HG03565 (cell line): ENCODE results near the gene ITK.
A peak's percentile ranks its signal among the peaks of the same experiment; 100 is the strongest.

Experiments
- ATAC-seq: cut with Tn5 transposase; IDR thresholded peaks from one replicate; pipeline ENCODE4 v1.9.1; 2021; ENCODE audit warnings: mild to moderate bottlenecking, moderate library complexity; ENCODE audit not compliant: unreplicated experiment

Gene ITK

DNA sequence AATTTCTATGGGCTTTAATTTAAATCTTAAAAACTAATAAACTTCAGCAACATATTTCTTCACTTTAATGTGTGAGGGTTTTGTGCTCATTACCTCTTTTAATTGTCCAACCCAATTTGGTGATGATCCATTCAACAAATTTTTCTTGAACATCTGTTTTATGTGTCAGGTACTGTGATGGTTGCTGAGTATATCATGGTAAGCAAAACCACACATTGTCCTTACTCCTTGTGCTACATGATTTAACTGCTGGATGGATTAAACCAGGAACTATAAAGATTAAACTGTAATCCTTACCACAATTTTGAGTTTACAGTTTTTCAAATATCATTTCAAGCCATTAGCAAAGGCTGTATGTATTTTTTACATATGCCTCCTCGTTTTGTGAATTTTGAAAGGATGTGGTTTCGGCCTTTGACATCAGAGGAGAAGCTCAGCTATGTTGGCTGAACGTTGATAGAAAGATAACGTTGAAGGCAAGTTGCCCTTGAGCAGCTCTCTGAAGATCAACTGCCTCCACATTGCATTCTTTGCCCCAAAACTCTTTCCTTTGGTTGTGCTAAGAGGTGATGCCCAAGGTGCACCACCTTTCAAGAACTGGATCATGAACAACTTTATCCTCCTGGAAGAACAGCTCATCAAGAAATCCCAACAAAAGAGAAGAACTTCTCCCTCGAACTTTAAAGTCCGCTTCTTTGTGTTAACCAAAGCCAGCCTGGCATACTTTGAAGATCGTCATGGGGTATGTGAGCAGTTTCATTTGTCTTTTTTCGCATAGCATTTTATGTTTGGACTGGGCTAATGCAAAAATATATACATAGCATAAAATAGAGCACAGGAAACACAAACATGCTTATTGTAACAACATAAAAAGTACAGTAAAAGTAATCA is at the start of gene ITK:
Gene ITK (plus strand): TSS at position 467 of the 891 bp plus-strand sequence. CDS start 138 bp downstream, at position 605.
- ATAC-seq, result no peak

DNA sequence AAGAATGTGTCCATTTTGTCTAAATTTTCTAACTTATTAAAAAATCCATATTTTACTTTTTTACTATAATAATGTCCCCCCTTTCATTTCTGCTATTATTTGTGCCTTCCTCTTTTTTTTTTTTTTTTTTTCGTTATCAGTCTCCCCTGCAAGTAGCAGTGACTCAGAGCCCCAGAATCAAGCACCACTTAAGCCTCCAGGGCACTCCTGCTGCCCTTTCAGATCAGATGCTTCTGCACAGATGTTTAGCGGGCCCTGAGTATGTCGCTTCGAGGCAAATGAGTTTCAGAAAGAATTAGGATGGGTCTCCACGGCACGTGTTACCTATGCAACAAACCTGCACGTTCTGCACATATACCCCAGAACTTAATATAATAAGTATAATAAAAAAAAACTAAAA is 49.7 kb upstream of the ITK start:
- peak; percentile 39 for ATAC-seq

DNA sequence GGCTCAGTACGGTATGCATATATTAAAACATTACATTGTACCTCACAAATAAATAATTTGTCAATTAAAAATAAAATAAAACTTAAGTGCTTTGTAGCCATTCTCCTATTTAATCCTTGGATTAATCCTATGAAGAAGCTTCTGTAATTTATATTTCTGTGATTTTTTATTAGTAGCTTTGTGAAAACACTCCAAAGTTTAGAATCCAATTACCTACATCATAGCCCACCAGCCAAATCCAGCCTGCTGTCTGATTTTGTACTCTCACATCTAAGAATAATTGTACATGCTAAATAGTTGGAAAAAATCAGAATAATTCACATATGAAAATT is 48.4 kb upstream of the ITK start:
- ATAC-seq, result no peak

DNA sequence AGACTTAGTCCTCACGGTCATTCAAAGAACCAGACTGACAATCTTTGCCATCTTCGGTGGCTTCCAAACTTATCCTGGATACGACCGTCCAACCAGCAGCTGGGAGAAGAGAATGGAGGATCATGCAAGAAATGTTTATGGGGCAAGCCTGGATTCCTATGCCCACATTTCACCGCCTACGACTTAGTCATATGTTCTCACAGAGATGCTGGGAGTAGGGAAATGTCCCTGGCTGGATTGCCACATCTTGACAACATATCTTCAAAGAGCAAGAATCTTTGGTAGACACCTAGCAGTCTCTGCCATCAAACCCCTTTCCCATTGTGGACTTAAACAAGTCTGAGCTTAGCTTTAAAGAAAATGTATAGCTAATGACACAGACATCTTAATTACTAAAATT is 42.9 kb upstream of the ITK start:
- no peak for ATAC-seq

DNA sequence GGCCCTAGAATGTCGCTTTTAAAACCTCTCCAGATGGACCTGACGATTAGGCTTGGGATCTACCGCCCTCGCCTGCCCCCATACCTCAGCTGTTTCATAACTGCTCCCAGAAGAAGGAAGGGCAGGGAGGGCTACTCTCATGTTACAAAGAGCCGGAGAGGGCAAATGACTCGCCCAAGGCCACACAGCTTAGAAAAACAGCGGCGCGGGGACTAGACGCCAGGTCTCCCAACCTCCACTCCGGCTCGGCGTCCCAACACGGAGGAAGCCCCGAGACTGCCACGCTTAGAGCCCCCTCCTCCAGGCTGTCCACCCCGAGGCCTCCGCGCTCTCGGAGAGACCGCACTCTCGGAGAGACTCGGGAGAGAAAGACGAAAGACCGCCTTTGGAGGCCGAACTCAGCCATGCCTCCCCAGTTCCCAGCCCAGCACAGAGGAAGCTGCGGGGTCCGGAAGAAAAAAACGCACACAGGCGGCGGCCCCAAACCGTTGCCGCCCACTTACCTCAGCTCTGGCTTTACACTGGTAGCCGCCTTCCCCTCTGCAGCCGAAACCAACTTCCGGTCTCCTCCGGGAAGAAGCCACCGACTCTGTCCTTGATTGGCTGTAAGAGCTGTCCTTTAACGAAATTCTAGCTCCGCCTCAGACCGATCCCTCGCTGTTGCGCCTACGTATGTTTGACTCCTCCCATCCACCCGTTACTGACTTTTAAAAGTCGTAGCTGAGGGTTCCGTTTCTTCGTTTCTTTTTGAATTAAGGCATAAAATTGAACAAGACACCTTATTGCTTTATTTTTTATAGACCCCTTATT is 38.1 kb upstream of the ITK start, which contains the start of gene MED7:
Gene MED7 (minus strand): TSS at position 549 of the 810 bp plus-strand sequence. CDS start 3,434 bp downstream, outside the sequence.
- ATAC-seq, result peak; percentile 99

DNA sequence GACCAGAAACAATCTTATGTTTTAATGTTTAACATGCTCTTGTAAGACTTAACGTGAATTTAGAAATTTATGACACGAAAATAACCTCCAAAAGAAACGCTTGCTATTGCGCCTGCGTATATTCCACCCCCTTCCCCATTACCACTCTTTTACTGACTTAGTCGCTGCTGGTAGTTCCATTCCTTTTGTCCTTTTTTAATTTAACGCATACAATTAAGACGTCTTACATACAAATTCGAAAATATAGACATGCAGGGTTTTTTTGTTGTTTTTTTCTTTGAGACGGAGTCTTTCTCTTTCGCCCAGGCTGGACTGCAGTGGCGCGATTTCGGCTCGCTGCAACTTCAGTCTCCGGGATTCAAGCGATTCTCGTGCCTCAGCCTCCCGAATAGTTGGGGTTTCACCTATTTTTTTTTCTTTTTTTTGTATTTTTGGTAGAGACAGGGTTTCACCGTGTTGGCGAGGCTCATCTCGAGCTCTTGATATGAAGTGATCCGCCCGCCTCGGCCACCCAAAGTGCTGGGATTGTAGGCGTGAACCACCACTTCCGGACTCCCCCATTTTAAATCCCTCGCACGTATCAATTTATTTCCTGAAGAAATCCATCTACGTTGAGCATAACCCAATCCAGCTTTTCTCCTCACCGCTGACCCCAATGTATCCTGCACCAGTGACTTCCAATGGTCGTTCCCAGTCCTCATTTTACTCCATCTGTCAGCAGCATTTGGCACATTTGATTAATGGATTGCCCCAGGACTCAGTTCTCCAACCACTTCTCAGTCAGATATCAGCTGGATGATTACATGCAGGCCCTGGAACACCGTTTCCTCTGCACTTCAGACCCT is 37.3 kb upstream of the ITK start:
- peak; percentile 23 for ATAC-seq

DNA sequence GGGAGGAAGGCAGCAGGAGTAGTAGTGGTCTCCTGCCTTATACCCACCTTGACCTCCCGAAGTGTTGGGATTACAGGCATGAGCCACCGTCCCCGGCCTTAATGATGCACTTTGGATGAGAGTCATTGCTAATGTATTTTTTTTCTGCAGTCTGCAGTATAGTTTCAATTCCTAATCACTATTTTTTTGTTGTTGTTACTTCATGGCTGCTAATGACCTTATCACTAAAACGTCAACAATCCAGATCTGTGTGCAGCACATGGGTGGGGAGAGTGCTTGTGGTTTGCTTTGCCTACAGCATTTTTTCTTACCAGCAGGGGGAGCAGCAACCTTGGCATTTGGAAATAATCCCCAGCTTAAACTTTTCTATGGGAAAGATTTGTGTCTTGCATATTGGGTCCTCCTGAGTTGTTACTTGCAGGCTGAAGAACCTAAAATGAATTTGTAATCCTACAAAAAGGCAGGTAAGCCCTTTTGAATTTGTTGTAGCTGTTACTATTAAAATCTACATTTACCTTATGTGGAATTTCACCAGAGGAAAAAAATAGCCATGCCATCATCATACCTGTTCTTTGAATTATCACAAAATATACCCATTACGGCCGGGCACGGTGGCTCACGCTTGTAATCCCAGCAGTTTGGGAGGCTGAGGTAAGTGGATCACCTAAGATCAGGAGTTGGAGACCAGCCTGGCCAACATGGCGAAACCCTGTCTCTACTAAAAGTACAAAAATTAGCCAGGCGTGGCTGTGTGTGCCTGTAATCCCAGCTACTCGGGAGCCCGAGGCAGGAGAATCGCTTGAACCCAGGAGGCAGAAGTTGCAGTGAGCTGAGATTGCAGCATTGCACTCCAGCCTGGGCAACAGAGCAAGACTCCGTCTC is 31.7 kb upstream of the ITK start:
- ATAC-seq, result peak; percentile 48

DNA sequence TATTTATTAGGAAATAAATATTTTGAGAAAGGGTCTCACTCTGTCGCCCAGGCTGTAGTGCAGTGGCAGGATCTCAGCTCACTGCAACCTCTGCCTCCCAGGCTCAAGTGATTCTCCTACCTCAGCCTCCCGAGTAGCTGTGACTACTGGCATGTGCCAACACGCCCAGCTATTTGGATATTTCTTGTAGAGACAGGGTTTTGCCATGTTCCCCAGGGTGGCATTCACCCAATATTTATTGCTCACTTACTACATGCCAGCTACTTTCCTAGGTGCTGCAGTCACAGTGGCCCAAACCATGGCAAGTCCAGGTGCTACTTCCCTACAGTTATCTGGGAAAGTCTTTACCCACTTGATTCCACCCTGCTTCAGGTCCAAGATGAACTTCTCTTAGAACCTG is 29.6 kb upstream of the ITK start:
- no peak for ATAC-seq

DNA sequence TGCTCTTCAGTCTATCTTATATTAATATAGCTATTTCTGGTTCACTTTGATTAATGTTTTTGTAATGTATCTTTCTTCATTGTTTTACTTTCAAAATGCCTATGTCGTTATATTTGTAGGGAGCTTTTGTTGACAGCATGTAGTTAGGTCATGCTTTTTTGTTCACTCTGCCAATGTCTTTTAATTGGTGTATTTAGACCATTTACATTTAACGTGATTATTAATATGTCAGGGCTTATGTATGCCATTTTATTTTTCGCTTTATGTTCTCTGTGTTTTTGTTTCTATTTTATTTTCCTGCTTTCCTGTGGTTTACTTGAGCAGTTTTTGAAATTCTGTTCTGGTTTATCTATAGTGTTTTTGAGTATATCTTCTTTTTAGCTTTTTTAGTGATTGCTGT is 25.3 kb upstream of the ITK start:
- ATAC-seq, result no peak

DNA sequence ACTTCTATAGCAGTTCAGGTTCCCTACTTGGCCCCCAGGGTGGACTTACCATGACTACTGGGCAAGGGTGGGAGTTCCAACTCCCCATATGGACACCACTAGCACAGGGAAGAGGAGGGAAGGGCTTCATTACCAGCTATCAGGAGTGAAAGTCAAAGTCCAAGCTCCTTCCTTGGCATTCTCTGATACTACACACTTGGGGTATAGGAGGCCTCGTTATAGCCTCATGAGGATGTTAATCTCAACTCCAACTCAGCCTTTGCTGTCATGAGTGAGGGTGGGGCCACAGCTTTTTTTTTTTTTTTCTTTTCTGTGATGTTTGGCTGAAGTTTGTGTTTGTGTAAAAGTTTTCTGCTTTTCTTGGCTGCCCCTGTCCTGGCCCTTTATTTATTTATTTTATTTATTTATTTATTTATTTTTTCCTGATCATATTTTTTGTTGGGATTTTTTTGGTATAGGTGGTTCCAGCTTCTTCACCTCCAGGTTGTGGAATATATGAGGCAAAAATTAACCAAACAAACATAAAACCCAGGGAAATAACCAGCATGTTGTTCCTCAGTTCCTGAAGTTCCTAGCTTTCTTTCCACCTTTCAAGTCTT is 23.2 kb upstream of the ITK start:
- no peak for ATAC-seq

DNA sequence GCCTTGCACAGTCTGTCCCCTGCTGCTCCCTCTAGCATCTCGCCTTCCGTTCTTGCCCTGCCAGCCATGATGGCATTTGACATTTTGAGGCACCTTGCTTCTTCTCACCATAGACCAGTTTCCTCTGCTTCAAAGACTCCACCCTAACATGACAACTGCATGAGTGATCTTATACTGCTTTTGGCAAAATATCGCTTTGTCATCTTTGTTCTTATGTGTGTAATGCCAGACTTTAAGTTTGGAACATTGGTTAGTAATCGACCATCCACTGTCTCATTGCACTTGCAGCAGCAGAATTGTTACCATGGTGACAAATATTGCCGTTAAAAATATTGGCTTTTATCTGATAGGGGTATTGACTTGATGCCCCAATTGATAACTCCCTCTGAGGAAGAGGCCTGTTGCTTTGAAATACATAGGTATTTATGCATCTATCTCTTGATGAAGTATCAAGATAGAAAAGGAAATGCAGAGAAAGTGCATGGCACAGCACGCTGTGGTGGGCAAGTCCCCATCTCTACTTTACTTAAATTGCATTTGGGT is 21.4 kb upstream of the ITK start:
- ATAC-seq, result no peak

DNA sequence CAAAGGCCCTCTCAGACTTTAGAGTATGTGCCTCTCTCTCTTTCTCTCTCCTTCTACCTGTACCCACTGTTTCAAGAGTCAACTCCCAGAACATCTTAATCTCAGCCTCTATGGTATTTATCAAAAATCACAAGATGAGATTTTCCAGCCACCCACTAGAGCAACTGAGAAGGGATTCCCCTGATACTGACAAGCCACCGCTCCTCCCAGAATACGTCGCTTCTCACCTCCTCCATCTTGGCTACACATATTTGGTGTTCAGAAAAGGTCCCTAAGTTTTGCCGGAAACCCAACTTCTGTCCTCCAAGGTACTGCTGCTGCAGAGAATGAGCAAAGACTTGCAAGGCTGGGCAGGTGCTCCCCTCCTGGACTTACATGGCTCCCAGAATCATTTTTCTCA is 20.6 kb upstream of the ITK start:
- no peak for ATAC-seq

DNA sequence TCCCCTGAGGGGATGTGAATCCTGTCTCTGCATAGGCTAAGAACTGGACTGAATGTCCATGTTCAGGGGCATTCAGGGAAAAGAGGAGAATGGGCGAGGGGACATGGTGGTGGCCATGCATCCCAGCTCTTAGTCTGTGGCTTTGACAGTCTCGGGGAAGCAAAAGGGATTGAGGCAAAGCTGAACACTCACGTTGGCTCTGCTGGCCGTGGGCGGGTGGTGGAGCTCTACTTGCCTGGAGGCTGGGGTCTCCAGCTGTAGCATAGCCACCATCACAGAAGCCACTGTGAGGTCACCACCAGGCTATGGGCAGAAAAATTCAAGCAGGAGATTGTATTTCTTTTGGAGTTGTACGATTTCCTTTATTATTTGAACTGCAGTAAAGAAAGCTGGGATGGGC is 18.6 kb upstream of the ITK start:
- ATAC-seq, result no peak

DNA sequence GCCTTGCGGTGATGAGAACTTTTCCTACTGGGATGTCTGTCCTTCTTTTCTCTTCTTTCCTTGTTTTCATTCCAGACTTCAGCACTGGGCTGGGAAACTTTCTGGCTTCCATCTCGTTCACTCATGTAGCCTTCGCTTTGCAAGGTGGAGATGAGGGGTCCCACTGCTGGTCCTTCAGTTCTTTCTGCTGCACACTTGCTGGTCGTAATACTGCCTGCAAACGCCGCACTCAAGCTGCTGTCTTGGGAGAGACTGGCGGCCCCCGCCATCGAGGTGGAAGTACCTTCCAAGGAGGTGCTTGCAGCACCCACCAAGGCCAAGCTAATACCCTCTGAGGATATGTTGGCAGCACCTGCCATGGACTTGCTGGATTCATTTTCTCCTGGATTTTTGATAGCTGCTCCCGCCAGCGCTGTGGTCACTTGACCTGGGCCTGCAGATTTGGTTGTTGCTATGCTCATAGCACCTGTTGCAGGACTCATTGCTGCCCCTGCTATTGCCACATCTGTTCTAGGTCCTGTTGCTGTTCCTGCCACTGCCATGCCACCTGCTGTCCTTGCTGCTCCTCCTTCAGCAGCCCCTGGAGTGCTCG is 17.6 kb upstream of the ITK start:
- ATAC-seq, result no peak

DNA sequence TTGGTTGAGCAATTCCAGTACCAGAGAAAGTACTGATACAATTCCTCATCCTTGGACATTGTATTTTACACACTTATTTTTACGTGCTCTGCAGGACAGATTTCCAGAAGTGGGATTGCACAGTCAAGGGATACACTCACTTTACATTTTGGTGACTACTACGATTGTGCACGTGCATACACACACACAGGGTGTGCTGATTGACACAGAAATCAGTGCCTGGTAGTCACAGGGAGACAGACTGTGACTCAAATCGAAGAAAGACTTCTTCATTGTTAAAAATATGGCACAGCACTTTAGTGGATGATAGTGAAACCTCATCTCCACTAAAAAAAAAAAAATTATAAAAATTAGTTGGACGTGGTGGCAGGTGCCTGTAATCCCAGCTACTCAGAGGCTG is 16.1 kb upstream of the ITK start:
- ATAC-seq, result no peak

DNA sequence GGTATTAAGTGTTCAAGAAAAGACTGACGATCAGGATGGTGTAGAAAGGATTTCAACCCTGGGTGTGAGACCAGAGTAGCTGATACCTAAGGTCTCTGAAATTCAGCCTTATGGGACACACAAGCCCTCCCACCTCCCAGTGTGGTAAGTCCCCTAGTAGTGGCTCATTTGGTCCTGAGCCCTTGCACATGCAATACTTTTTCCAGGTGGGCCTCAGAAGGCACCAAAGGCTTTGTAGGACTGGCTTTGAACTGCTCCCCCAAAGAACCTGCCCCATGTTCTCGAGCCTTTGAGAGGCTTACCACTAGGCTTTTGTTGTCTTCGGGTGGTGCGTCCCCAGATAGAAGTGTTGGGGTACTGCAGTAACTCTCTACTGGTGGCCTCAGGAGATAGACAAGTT is 15.4 kb upstream of the ITK start:
- no peak for ATAC-seq

DNA sequence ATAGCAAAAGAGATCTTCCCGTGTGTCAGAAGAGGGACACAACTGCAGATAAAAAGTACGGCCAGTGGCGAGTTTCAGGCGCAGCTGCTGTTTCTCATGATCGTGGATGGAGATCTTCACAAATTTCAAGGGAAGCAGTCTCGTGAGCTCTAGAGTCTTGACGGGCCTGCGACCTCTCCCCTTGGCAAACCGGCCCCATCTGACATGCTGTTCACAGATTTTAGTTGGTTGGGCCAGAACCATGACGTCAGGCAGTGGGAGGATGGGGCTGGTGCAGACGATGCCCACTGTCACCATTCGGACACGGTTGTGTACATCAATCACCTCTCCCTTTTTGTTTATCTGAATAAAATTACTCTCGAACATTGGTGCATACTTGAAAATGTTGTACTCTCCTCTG is 15.0 kb upstream of the ITK start:
- ATAC-seq, result no peak

DNA sequence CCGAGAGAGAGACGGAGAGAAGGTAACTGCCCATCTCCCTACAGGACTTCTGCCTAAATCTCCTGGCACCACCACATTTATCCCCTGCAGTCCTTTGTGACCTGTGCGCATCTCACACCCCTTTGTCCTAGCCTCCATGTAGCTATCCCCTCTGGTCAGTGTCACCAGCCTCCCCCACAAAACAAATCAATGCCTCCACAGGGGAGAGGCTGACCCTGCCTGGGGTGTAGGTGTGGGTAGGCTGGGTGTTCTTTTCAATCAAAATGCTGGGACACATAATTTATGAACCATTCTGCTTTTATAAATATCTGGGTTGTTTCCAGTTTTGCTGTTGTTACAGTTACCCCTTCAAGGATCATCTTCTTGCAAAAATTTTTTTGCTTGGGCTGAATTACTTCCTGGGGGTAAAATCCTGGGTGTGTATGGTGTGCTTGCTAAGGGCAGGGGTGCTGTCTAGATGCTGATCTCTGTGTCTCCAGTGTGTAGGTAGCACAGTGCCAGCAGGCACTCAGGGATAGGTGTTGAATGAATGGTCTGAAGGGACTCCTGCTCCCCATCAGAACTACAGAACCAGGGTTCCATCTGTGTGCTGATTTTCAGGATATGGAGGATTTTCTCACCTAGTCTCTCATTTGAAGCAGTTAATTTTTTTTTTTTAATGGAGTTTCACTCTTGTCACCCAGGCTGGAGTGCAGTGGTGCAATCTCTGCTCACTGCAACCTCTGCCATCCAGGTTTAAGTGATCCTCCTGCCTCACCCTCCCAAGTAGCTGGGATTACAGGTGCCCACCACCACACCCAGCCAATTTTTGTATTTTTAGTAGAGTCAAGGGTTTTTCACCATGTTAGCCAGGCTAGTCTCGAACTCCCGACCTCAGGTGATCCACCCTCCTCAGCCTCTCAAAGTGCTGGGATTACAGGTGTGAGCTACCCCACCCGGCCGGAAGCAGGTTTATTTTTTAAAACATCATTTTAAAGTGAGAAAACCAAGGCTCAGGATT is 14.1 kb upstream of the ITK start, which contains the start of gene GARIN3:
Gene GARIN3 (minus strand): TSS at position 51 of the 1,000 bp plus-strand sequence. CDS start 96 bp downstream, outside the sequence.
- ATAC-seq, result no peak
